Parathyroid adenoma (tissue), 2 donors: Measurements from ENCODE around the gene RBM12.
"Not testable (repeated sequence)": the region's sequence is repeated elsewhere in the genome, so short reads cannot be mapped to it uniquely, and the experiment has no call there.

Experiments used
- H2AFZ ChIP-seq: fragments of 300-600 bp; sonication (generic); one replicate; pipeline ENCODE4 v1.7.0; 2017; ENCODE audit warnings: antibody characterized with exemption, mild to moderate bottlenecking
- H3K27ac ChIP-seq: fragments of 300-600 bp; sonication (generic); one replicate; pipeline ENCODE4 v1.7.0; 2017
- H3K27me3 ChIP-seq: fragments of 300-600 bp; sonication (generic); one replicate; pipeline ENCODE4 v1.7.0; 2017; ENCODE audit warnings: low read length; ENCODE audit not compliant: control insufficient read depth, insufficient read depth
- H3K36me3 ChIP-seq: fragments of 300-600 bp; sonication (generic); one replicate; pipeline ENCODE4 v1.7.0; 2017; ENCODE audit warnings: low read length; ENCODE audit not compliant: control insufficient read depth, insufficient read depth
- H3K4me1 ChIP-seq: fragments of 300-600 bp; sonication (generic); one replicate; pipeline ENCODE4 v1.7.0; 2017; ENCODE audit warnings: control low read depth
- H3K4me2 ChIP-seq: fragments of 300-600 bp; sonication (generic); one replicate; pipeline ENCODE4 v1.7.0; 2017; ENCODE audit warnings: low read length
- H3K4me3 ChIP-seq: fragments of 300-600 bp; sonication (generic); one replicate; pipeline ENCODE4 v1.7.0; 2017; ENCODE audit warnings: low read depth, low read length
- H3K79me2 ChIP-seq: fragments of 300-600 bp; sonication (generic); one replicate; pipeline ENCODE4 v1.7.0; 2017; ENCODE audit warnings: control low read depth
- H3K9ac ChIP-seq: fragments of 300-600 bp; sonication (generic); one replicate; pipeline ENCODE4 v1.7.0; 2017; ENCODE audit warnings: mild to moderate bottlenecking
- H3K9me3 ChIP-seq: fragments of 300-600 bp; sonication (generic); one replicate; pipeline ENCODE4 v1.7.0; 2017; ENCODE audit warnings: low read length; ENCODE audit not compliant: control insufficient read depth
- TF ChIP-seq, protein P1 (sequence below): fragments of 300-600 bp; sonication (generic); IDR thresholded peaks from one replicate; pipeline ENCODE4 v1.7.0; 2017; ENCODE audit warnings: antibody characterized with exemption, mild to moderate bottlenecking
- donor health status: primary hyperparathyroidism.

RBM12 gene, protein sequence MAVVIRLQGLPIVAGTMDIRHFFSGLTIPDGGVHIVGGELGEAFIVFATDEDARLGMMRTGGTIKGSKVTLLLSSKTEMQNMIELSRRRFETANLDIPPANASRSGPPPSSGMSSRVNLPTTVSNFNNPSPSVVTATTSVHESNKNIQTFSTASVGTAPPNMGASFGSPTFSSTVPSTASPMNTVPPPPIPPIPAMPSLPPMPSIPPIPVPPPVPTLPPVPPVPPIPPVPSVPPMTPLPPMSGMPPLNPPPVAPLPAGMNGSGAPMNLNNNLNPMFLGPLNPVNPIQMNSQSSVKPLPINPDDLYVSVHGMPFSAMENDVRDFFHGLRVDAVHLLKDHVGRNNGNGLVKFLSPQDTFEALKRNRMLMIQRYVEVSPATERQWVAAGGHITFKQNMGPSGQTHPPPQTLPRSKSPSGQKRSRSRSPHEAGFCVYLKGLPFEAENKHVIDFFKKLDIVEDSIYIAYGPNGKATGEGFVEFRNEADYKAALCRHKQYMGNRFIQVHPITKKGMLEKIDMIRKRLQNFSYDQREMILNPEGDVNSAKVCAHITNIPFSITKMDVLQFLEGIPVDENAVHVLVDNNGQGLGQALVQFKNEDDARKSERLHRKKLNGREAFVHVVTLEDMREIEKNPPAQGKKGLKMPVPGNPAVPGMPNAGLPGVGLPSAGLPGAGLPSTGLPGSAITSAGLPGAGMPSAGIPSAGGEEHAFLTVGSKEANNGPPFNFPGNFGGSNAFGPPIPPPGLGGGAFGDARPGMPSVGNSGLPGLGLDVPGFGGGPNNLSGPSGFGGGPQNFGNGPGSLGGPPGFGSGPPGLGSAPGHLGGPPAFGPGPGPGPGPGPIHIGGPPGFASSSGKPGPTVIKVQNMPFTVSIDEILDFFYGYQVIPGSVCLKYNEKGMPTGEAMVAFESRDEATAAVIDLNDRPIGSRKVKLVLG

DNA sequence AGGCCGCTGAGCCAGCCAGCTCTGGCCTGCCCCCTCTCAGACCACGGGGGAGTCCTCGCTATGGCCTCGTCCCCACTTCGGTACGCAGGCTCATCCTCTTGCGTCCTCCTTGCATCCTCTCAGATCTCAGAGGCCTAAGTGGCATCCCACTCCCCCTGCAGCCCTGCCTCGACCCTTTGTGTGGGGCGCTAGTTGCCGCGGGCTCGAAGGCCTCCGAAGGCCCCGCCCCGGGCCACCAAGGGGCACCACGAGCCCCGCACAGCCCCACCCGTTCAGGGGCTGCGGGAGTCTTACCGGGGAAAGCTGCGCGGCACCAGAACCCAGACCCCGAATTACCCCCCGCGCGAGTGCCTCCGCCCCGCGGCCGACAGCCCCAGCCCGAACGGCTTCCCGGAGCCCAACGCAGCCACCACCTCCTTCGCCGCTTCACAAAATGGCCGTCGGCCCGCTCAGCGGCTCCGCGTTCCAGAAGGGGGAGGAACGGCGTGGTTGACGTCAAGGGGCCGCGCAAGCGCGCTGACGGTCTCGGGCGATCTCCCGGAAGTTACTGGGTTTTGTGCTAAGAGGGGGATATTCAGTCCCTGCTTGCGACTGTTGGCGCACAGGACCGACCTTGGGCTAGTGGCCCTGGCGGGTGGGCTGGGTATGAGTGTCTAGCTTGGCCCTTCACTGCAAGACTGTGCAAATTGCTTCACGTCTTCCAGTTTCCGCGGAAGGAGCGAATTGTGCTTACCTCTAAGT lies at the start of gene RBM12, which contains the start of gene CPNE1:
Gene RBM12 (minus strand): TSS at position 435 of the 741 bp plus-strand sequence. CDS start 9,578 bp downstream, outside the sequence.
Gene CPNE1 (minus strand): TSS at position 435 of the 741 bp plus-strand sequence. CDS start 31,977 bp downstream, outside the sequence.
- peak within 1 kb of the TSS; percentile 89 for H3K27ac ChIP-seq
- H3K4me2 ChIP-seq = peak within 1 kb of the TSS; percentile 72
- peak within 1 kb of the TSS; percentile 88 for H3K4me3 ChIP-seq
- no peaks in the 10 kb centered on the region for H3K36me3 ChIP-seq
- H3K9me3 ChIP-seq = no peaks in the 10 kb centered on the region
- no peaks in the 10 kb centered on the region for H3K27me3 ChIP-seq
- H3K9ac ChIP-seq = peak within 1 kb of the TSS; percentile 87
- TF ChIP-seq, protein P1, sequence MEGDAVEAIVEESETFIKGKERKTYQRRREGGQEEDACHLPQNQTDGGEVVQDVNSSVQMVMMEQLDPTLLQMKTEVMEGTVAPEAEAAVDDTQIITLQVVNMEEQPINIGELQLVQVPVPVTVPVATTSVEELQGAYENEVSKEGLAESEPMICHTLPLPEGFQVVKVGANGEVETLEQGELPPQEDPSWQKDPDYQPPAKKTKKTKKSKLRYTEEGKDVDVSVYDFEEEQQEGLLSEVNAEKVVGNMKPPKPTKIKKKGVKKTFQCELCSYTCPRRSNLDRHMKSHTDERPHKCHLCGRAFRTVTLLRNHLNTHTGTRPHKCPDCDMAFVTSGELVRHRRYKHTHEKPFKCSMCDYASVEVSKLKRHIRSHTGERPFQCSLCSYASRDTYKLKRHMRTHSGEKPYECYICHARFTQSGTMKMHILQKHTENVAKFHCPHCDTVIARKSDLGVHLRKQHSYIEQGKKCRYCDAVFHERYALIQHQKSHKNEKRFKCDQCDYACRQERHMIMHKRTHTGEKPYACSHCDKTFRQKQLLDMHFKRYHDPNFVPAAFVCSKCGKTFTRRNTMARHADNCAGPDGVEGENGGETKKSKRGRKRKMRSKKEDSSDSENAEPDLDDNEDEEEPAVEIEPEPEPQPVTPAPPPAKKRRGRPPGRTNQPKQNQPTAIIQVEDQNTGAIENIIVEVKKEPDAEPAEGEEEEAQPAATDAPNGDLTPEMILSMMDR = no peak
- peak within 1 kb of the TSS; percentile 90 for H2AFZ ChIP-seq
- H3K79me2 ChIP-seq = peaks cover 54% of the 10 kb centered on the region
- H3K4me1 ChIP-seq = peaks cover 18% of the 10 kb centered on the region

DNA sequence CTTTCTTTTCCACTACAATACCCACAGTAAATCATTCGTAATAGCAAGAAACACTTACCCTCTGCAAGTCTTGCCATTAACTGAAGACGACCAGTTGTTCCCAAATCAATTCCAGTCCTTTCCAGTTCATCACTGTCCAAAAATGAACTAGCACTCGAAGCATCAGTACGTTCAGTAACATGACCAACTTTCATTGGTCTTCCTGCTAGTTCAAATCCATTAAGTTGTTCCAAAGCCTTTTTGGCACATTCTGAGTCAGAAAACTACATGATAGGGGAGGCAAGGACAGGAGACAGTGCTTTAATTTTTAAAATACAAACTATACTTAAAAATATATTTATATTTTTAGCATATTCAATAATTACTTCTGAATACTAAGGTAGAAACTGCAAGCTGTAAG lies 49.4 kb upstream of the RBM12 start:
- H3K27me3 ChIP-seq = no peaks in the 10 kb centered on the region
- peaks cover 40% of the 10 kb centered on the region for H3K79me2 ChIP-seq
- TF ChIP-seq, protein P1 = no peak
- H3K27ac ChIP-seq = no peak overlapping the region
- no peak overlapping the region for H3K9ac ChIP-seq
- no peaks in the 10 kb centered on the region for H3K36me3 ChIP-seq
- peaks cover 8% of the 10 kb centered on the region for H3K4me1 ChIP-seq
- H3K4me2 ChIP-seq = no peak overlapping the region
- no peak overlapping the region for H3K4me3 ChIP-seq
- H3K9me3 ChIP-seq = no peaks in the 10 kb centered on the region
- H2AFZ ChIP-seq = no peak overlapping the region

DNA sequence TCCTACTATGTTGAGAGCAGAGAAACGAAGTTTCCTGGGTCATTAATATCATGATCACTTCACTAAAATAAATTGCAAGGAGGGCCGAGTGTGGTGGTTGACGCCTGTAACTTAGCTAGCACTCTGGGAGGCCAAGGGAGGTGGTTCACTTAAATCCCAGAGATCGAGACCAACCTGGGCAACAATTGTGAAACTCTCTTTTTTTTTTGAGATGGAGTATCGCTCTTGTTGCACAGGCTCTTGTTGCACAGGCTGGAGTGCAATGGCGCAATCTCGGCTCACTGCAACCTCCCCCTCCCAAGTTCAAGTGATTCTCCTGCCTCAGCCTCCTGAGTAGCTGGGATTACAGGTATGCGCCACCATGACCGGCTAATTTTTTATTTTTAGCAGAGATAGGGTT lies 48.4 kb upstream of the RBM12 start:
- not testable (repeated sequence) for H3K9ac ChIP-seq, H3K9me3 ChIP-seq, H3K27ac ChIP-seq, H3K4me3 ChIP-seq, H2AFZ ChIP-seq, H3K4me1 ChIP-seq, H3K36me3 ChIP-seq, H3K27me3 ChIP-seq, H3K4me2 ChIP-seq
- peaks cover 33% of the 10 kb centered on the region for H3K79me2 ChIP-seq

DNA sequence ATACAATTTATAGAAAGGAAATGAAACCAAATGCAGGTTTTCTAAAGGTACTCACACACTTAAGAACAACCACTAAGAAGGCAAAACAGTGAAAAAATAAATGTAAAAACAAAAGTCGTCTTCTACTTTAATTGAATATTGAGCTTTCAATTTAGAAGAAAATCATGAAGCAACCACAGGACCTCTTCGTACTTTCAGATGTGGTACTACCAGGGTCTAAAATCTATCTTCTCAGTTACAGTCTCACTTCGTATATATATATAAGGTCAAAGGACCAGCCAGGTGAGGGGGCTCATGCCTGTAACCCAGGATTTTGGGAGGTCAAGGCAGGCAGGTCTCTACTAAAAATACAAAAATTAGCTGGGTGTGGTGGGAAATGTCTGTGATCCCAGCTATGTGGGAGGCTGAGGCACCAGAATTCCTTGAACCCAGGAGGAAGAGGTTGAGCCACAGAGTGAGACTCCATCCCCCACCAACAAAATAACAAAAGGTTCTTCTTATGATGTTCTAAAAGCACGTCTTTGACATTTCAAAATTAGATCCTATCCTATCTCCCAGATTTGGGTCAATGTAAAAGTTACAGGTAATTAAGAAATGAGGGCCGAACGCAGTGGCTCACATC lies 47.0 kb upstream of the RBM12 start:
- Histone ChIP-seq H3K79me2 (peaks cover 29% of the 10 kb centered on the region), H3K27ac (no peak overlapping the region), H3K36me3 (no peaks in the 10 kb centered on the region), H3K9me3 (no peaks in the 10 kb centered on the region), H3K4me1 (peaks cover 8% of the 10 kb centered on the region), H3K9ac (no peak overlapping the region), H2AFZ (no peak overlapping the region), H3K4me2 (no peak overlapping the region), H3K4me3 (no peak overlapping the region), H3K27me3 (no peaks in the 10 kb centered on the region)
- TF ChIP-seq, protein P1 = no peak
